ENCODE data around the gene P2RY14.

The P2RY14 gene

DNA sequence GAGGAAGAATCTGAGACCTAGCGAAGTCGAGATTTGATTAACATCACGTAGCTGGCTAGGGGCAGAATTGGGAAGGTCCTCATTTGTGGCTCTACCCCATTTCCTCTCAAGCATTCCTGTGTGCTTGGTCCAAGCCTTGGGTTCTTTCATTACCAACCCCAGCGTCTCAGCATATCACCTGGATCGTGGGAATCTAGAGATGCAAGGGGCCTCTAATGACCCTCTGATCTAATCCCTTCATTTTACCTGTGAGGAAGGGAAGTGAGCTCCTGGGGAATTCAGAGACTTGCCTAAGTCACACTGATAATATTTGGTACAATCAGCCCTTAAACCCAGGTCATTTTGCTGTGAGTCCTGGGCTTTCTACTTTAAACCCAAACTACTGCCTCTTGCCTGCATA is 36.3 kb upstream of the P2RY14 start:
- Histone ChIP-seq H3K4me3 (ENCODE audit: extremely low read depth, insufficient read depth, low read length, poor library complexity, severe bottlenecking) (no peak overlapping the region), H3K9me3 (ENCODE audit: control insufficient read depth, low read length) (no peaks in the 10 kb centered on the region), H3K27ac (ENCODE audit: low read depth, low read length, severe bottlenecking) (peak overlapping the region; percentile 68), H3K36me3 (ENCODE audit: control insufficient read depth, insufficient read depth, low read length) (no peaks in the 10 kb centered on the region), H3K4me1 (ENCODE audit: control insufficient read depth, insufficient read depth, low read length, poor library complexity, severe bottlenecking) (peaks cover 17% of the 10 kb centered on the region)
- WGBS, 2 experiments (ENCODE audit: insufficient coverage in 2 of 2), result 81 to 100% methylated on average over 3 of the region's 5 CpGs

DNA sequence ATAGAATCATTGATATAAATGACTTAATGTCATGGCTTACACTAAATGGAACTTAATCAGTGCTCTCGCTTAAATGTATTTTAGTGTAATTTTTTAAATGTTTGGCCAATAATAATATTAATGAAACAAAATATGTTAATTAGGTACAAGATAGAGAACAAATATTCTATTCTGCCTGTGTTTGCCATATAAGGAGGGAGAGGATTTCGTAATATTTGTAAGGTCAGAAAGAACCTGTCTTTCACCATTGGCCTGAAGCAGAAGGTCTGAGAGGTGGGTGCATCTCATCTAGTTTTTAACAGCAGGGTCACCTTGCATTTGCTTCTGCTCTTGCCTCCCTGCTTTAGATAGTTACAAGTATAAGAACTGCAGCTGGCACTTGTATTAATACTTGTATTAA is 35.8 kb upstream of the P2RY14 start:
- Histone ChIP-seq H3K27ac (ENCODE audit: low read depth, low read length, severe bottlenecking) (peak overlapping the region; percentile 68), H3K36me3 (ENCODE audit: control insufficient read depth, insufficient read depth, low read length) (no peaks in the 10 kb centered on the region), H3K9me3 (ENCODE audit: control insufficient read depth, low read length) (no peaks in the 10 kb centered on the region), H3K4me1 (ENCODE audit: control insufficient read depth, insufficient read depth, low read length, poor library complexity, severe bottlenecking) (peaks cover 17% of the 10 kb centered on the region), H3K4me3 (ENCODE audit: extremely low read depth, insufficient read depth, low read length, poor library complexity, severe bottlenecking) (no peak overlapping the region)
- WGBS, 2 experiments (ENCODE audit: insufficient coverage in 2 of 2), result 100% methylated on average over 1 of the region's 2 CpGs

DNA sequence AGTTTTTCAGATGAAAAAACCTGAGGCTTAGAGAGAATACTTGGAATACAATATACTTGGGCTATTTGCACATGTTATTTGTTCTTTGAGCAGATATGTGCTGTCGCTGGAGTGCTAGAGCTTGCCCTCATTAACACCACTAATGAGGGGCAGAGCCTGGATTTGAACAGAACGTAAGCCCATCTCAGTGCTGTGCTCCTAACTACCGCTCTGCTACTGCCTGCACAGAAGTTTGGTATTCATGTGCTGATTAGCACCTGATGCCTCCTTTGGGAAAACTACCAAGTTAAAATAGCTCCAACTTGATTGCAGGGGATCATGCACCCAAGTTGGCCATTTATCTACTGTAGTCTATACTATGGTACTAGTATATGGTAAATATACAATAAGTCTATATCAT is 34.6 kb upstream of the P2RY14 start:
- H3K36me3 ChIP-seq (ENCODE audit: control insufficient read depth, insufficient read depth, low read length), result no peaks in the 10 kb centered on the region
- H3K27ac ChIP-seq (ENCODE audit: low read depth, low read length, severe bottlenecking), result no peak overlapping the region
- peaks cover 17% of the 10 kb centered on the region for H3K4me1 ChIP-seq (ENCODE audit: control insufficient read depth, insufficient read depth, low read length, poor library complexity, severe bottlenecking)
- 67 to 83% methylated on average over 1 to 3 of the region's 3 CpGs for WGBS, 2 experiments (ENCODE audit: insufficient coverage in 2 of 2)
- H3K9me3 ChIP-seq (ENCODE audit: control insufficient read depth, low read length), result no peaks in the 10 kb centered on the region
- H3K4me3 ChIP-seq (ENCODE audit: extremely low read depth, insufficient read depth, low read length, poor library complexity, severe bottlenecking), result no peak overlapping the region

DNA sequence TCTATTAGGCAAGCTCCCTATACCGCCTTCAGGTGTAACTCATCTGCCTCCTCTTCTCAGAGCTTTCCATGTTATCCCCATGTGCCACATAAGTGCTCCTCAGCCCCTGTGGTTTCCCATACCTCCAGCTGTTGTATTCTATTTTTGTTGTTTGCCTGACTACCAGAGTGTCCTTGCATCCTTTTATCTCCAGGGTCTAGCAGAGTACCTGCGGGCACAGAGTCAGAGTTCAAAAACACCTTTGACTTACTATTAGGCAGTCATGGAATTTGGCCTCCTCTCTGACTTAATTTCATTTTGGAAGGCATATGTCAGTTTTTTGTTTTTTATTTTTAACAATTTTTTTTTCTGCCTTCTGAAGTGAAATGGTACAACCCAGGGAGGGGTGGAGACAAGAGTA is 31.2 kb upstream of the P2RY14 start:
- H3K27ac ChIP-seq (ENCODE audit: low read depth, low read length, severe bottlenecking), result no peak overlapping the region
- WGBS, 2 experiments (ENCODE audit: insufficient coverage in 2 of 2), result 94 to 100% methylated on average over 2 of the region's 2 CpGs
- H3K36me3 ChIP-seq (ENCODE audit: control insufficient read depth, insufficient read depth, low read length), result no peaks in the 10 kb centered on the region
- H3K9me3 ChIP-seq (ENCODE audit: control insufficient read depth, low read length), result no peaks in the 10 kb centered on the region
- H3K4me3 ChIP-seq (ENCODE audit: extremely low read depth, insufficient read depth, low read length, poor library complexity, severe bottlenecking), result no peak overlapping the region
- peaks cover 17% of the 10 kb centered on the region for H3K4me1 ChIP-seq (ENCODE audit: control insufficient read depth, insufficient read depth, low read length, poor library complexity, severe bottlenecking)

DNA sequence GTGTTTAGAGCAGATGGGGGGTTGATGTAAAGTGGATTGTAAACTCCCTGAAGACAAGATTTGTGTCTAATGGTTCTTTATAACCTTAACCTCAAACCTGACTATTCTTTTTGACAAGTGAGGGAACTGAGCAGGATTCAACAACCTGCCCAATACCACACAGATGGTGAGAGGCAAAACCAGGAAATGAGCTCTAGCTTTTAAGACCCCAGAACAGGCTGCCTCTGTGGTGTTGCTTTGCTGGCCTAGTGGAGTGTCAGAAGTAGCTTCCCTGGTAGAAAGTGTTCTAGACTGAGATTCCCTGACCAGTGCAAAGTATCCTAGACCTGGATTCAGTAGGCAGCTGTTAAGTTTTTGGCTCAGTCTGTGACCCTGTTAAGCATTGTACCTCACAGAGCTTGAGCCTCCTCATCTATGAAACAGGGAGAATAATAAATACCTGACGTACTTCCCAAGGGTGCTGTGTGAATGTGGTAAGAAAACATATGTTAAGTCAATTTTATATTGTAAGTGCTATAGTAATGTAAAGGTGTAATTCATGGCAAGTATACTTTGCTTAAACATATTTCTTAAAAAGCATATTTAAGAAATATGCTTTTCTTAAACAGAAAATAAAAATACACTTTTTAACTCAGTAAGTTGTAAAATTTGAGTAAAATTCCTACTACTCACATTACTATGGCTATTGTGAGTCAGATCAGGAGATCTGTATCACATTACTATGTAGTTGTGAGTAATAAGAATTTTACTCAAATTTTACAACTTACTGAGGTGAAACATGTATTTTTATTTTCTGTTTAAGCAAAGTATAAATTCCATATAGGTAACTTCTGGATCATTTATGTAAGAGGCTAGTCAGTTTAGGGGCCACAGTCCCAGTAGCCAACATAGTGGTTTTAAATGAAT is 29.5 kb upstream of the P2RY14 start:
- H3K36me3 ChIP-seq (ENCODE audit: control insufficient read depth, insufficient read depth, low read length), result no peaks in the 10 kb centered on the region
- H3K27ac ChIP-seq (ENCODE audit: low read depth, low read length, severe bottlenecking), result no peak overlapping the region
- H3K4me1 ChIP-seq (ENCODE audit: control insufficient read depth, insufficient read depth, low read length, poor library complexity, severe bottlenecking), result peaks cover 27% of the 10 kb centered on the region
- no peak overlapping the region for H3K4me3 ChIP-seq (ENCODE audit: extremely low read depth, insufficient read depth, low read length, poor library complexity, severe bottlenecking)
- H3K9me3 ChIP-seq (ENCODE audit: control insufficient read depth, low read length), result no peaks in the 10 kb centered on the region
- no CpG with 5 or more reads among the region's 1 CpG for WGBS, 2 experiments (ENCODE audit: insufficient coverage in 2 of 2)

DNA sequence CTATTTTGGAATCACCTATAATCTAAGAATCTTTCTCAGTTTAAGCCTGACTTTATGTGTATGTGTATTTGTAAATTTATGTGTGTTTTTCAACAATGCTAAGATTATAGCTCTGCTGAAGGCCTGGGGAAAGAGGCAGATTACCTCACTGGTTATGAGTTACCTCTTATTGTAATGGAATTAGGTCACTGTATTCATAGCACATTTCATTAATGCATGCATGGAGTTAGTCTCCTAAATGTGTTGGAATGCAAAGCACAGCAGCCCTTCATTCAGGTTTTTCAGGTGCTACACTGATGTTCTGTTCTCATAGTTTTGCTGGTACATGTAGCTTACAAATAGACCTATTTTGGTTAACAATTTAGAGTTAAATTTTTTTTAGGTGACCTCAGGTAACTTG is 28.8 kb upstream of the P2RY14 start:
- no peaks in the 10 kb centered on the region for H3K36me3 ChIP-seq (ENCODE audit: control insufficient read depth, insufficient read depth, low read length)
- no peak overlapping the region for H3K4me3 ChIP-seq (ENCODE audit: extremely low read depth, insufficient read depth, low read length, poor library complexity, severe bottlenecking)
- peaks cover 27% of the 10 kb centered on the region for H3K4me1 ChIP-seq (ENCODE audit: control insufficient read depth, insufficient read depth, low read length, poor library complexity, severe bottlenecking)
- no peaks in the 10 kb centered on the region for H3K9me3 ChIP-seq (ENCODE audit: control insufficient read depth, low read length)
- H3K27ac ChIP-seq (ENCODE audit: low read depth, low read length, severe bottlenecking), result no peak overlapping the region

DNA sequence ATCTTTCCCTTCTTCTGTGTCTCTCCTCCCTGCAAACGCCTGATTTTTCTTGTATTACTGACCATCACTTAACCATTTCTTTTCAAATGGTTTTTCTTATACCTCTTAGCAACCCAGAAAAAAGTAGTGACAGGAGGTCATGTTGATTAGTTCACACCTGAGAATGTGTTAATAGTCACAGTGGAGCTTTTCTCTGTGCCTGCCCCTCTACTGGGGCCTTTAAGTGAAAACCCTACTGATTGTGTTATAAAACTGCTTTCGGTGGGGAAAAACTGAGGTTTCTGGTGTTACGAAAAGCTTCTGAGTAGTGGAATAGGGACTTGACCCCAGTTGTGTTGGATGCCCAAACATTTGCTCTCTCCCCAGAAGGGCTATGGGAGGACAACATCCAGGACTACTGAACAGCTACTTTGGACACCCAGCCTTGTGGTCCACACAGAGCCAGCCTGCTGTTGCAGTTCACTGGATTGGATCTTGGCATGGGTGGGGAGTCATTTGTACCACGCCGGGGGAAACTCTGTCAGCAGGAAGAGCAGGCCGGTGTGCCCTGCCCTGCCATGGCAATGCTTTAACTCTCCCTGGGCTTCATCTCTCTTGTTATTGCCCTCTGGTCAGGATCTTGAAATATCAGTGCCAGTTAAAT is 27.9 kb upstream of the P2RY14 start:
- no peaks in the 10 kb centered on the region for H3K36me3 ChIP-seq (ENCODE audit: control insufficient read depth, insufficient read depth, low read length)
- H3K27ac ChIP-seq (ENCODE audit: low read depth, low read length, severe bottlenecking), result peak overlapping the region; percentile 96
- 96 to 100% methylated on average over 5 to 6 of the region's 6 CpGs for WGBS, 2 experiments (ENCODE audit: insufficient coverage in 2 of 2)
- no peak overlapping the region for H3K4me3 ChIP-seq (ENCODE audit: extremely low read depth, insufficient read depth, low read length, poor library complexity, severe bottlenecking)
- H3K4me1 ChIP-seq (ENCODE audit: control insufficient read depth, insufficient read depth, low read length, poor library complexity, severe bottlenecking), result peaks cover 27% of the 10 kb centered on the region
- H3K9me3 ChIP-seq (ENCODE audit: control insufficient read depth, low read length), result no peaks in the 10 kb centered on the region

DNA sequence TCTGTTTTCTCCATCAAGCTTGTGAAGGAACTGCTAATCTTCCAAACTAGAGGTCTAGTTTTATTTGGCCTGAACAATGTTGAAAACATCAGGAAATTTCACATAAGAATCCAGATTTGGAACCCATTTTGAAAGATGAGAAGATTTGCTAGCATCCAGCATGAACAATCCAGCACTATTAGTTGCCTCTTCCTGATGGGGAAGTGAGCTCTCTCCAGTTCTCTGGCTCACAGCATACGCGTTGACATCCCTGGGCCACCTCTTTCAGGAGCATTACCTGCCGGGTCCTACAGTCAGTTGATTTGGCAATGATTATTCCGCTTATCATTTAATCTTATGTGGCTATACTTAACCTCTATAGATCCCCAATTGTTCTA is 27.4 kb upstream of the P2RY14 start:
- 84 to 89% methylated on average over 4 of the region's 4 CpGs for WGBS, 2 experiments (ENCODE audit: insufficient coverage in 2 of 2)
- Histone ChIP-seq H3K9me3 (ENCODE audit: control insufficient read depth, low read length) (no peaks in the 10 kb centered on the region), H3K36me3 (ENCODE audit: control insufficient read depth, insufficient read depth, low read length) (no peaks in the 10 kb centered on the region), H3K27ac (ENCODE audit: low read depth, low read length, severe bottlenecking) (peak overlapping the region; percentile 96), H3K4me3 (ENCODE audit: extremely low read depth, insufficient read depth, low read length, poor library complexity, severe bottlenecking) (no peak overlapping the region), H3K4me1 (ENCODE audit: control insufficient read depth, insufficient read depth, low read length, poor library complexity, severe bottlenecking) (peaks cover 27% of the 10 kb centered on the region)

DNA sequence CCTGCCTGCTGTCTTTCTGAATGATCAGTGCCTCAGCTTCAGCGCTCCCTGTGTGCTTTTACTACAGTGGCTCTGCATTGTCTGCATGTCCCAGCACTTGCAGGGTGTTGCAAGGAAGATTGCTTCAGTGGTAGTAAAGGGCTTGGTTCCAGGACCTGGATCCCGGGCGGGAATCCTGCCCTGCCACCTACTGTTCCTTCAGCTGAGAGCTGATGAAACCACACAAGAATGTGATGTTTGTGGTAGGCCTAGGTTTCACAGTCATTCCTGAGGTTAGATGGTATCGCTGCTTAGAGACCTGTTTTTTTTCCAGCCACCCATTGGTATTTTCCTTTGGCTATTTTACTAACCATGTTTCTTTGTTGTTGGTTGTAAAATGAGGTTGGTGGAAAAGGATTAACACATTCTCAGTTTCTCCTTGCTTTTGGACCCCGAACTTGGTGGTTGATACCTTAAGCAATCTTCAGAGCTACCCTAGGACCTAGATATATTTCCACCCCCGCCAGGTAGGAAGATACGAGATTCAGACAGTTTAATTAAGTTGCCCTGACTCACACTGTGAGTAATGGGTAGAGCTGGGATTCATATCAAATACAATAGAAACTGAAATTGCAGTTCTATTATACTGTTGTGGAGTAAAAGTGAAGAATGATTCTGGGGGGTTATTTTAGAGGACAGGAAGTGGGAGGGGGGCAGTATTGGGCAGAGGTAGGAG is 26.9 kb upstream of the P2RY14 start:
- Histone ChIP-seq H3K27ac (ENCODE audit: low read depth, low read length, severe bottlenecking) (peak overlapping the region; percentile 96), H3K9me3 (ENCODE audit: control insufficient read depth, low read length) (no peaks in the 10 kb centered on the region)

DNA sequence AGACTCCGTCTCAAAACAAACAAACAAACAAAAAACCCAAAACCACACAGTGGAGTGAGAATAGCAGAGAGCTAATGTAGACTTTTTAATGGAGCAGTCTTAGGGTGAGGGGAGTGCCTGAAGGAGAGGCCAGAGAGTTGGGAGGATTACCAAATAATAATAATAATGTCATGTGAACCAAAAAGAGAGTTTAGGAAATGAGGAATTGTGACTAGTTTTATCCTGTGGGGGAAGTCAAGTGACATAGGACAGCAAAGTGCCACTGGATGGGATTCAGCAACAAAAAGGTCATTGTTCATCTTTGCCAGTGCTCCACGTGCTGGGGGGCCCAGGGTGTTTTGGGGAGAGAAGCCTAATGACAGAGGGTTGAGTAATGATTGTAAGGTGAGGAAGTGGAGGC is 25.4 kb upstream of the P2RY14 start:
- H3K4me1 ChIP-seq (ENCODE audit: control insufficient read depth, insufficient read depth, low read length, poor library complexity, severe bottlenecking), result peaks cover 27% of the 10 kb centered on the region
- H3K4me3 ChIP-seq (ENCODE audit: extremely low read depth, insufficient read depth, low read length, poor library complexity, severe bottlenecking), result no peak overlapping the region
- 50% methylated on average over 1 of the region's 2 CpGs for WGBS, 2 experiments (ENCODE audit: insufficient coverage in 2 of 2)
- H3K27ac ChIP-seq (ENCODE audit: low read depth, low read length, severe bottlenecking), result no peak overlapping the region
- no peaks in the 10 kb centered on the region for H3K9me3 ChIP-seq (ENCODE audit: control insufficient read depth, low read length)
- H3K36me3 ChIP-seq (ENCODE audit: control insufficient read depth, insufficient read depth, low read length), result no peaks in the 10 kb centered on the region

More for the DNA sequence above, 26.9 kb upstream of the P2RY14 start:
- H3K4me3 ChIP-seq (ENCODE audit: extremely low read depth, insufficient read depth, low read length, poor library complexity, severe bottlenecking), result no peak overlapping the region
- peaks cover 27% of the 10 kb centered on the region for H3K4me1 ChIP-seq (ENCODE audit: control insufficient read depth, insufficient read depth, low read length, poor library complexity, severe bottlenecking)
- WGBS, 2 experiments (ENCODE audit: insufficient coverage in 2 of 2), result 10 to 23% methylated on average over 2 to 4 of the region's 7 CpGs
- H3K36me3 ChIP-seq (ENCODE audit: control insufficient read depth, insufficient read depth, low read length), result no peaks in the 10 kb centered on the region

Measured in mesodermal cell (in vitro differentiated cells).